ENCODE measurements around the gene CIAO2A. TPM values are rescaled to one million over a fixed set of nuclear protein-coding genes. Genes with fewer than 3 reads are reported as not detected.
"Not testable (repeated sequence)": the region's sequence is repeated elsewhere in the genome, so short reads cannot be mapped to it uniquely, and the experiment has no call there.

CIAO2A gene
- total RNA-seq, 1 donor from 2014 or later = 210 TPM

DNA sequence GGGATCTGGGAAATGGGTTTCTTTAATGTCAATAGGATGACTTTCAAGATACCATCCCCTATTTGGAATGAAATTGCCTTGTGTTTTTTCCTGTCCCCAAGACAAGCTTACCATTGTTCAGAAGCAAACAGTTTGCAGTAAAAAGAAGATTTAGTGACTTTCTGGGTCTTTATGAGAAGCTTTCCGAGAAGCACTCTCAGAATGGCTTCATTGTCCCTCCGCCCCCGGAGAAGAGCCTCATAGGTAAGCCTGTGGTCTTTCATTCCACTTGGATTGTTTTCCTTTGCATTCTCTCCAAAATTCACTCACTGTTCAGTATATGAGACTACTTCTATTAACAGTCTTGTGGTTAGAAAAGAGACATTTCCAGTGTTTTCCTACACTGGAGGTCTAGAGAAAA is 32.3 kb upstream of the CIAO2A start:
- Histone ChIP-seq H3K4me1 (no peaks in the 10 kb centered on the region), H3K27me3 (no peaks in the 10 kb centered on the region), H3K9ac (no peak overlapping the region), H2AFZ (replicated peaks) (no peak overlapping the region), H3F3A (ENCODE audit: low read depth) (no peaks in the 10 kb centered on the region), H3K4me2 (no peak overlapping the region), H3K79me2 (ENCODE audit: low read depth) (no peaks in the 10 kb centered on the region), H3K9me3 (ENCODE audit: low read depth) (no peaks in the 10 kb centered on the region), H3K36me3 (no peaks in the 10 kb centered on the region), H3K4me3 (no peak overlapping the region), H4K20me1 (ENCODE audit: low read depth) (no peaks in the 10 kb centered on the region), H3K27ac (no peak overlapping the region)
- no peaks in the 10 kb centered on the region for H3K27me3 Mint-ChIP-seq (ENCODE audit: insufficient read depth, low read depth)
- DNase-seq (ENCODE audit: low spot score) = no peak
- H3K36me3 Mint-ChIP-seq = peaks cover 39% of the 10 kb centered on the region
- no peak for TF ChIP-seq EZH2phosphoT487 (IDR thresholded peaks at IDR 0.05)
- H3K27ac Mint-ChIP-seq = no peak overlapping the region
- H3K4me3 Mint-ChIP-seq = no peak overlapping the region
- H3K9me3 Mint-ChIP-seq = no peaks in the 10 kb centered on the region
- no peaks in the 10 kb centered on the region for H3K4me1 Mint-ChIP-seq

DNA sequence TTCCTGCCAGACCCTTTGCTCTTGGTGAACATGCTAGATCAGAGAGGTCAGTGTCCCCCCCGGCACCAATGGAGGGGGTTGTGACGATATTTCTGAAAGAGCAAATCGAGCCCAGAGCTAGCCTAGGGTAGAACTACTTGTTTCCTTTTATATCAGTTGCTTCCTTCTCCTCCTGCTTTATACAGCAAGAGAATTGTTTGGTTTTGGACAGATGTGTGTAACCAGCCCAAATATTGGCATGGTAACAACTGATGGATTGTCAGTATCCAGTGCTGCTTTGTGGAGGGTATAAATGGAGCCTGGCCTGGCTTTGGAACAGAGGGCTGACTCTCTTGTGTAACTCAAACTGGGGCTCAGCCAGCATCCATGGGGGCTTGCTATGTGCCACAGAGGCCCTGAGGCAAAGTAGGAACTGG is 29.3 kb upstream of the CIAO2A start:
- Mint-ChIP-seq H3K27me3 (ENCODE audit: insufficient read depth, low read depth) (no peaks in the 10 kb centered on the region), H3K4me3 (no peak overlapping the region), H3K36me3 (peaks cover 25% of the 10 kb centered on the region), H3K9me3 (no peaks in the 10 kb centered on the region), H3K27ac (no peak overlapping the region), H3K4me1 (no peaks in the 10 kb centered on the region)
- H3K4me2 ChIP-seq = no peak overlapping the region
- no peak overlapping the region for H3K4me3 ChIP-seq
- no peaks in the 10 kb centered on the region for H3K9me3 ChIP-seq (ENCODE audit: low read depth)
- no peak for DNase-seq (ENCODE audit: low spot score)
- H3K27me3 ChIP-seq = no peaks in the 10 kb centered on the region
- no peak overlapping the region for H3K9ac ChIP-seq
- TF ChIP-seq EZH2phosphoT487 (IDR thresholded peaks at IDR 0.05) (no peak), EZH2 (IDR thresholded peaks at IDR 0.05) (no peak)
- TF ChIP-seq, protein P1, sequence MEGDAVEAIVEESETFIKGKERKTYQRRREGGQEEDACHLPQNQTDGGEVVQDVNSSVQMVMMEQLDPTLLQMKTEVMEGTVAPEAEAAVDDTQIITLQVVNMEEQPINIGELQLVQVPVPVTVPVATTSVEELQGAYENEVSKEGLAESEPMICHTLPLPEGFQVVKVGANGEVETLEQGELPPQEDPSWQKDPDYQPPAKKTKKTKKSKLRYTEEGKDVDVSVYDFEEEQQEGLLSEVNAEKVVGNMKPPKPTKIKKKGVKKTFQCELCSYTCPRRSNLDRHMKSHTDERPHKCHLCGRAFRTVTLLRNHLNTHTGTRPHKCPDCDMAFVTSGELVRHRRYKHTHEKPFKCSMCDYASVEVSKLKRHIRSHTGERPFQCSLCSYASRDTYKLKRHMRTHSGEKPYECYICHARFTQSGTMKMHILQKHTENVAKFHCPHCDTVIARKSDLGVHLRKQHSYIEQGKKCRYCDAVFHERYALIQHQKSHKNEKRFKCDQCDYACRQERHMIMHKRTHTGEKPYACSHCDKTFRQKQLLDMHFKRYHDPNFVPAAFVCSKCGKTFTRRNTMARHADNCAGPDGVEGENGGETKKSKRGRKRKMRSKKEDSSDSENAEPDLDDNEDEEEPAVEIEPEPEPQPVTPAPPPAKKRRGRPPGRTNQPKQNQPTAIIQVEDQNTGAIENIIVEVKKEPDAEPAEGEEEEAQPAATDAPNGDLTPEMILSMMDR (IDR thresholded peaks at IDR 0.05) = no peak
- H3K36me3 ChIP-seq = no peaks in the 10 kb centered on the region
- H4K20me1 ChIP-seq (ENCODE audit: low read depth) = no peaks in the 10 kb centered on the region
- no peak overlapping the region for H3K27ac ChIP-seq
- no peaks in the 10 kb centered on the region for H3F3A ChIP-seq (ENCODE audit: low read depth)
- no peak overlapping the region for H2AFZ ChIP-seq (replicated peaks)
- H3K4me1 ChIP-seq = no peaks in the 10 kb centered on the region
- no peaks in the 10 kb centered on the region for H3K79me2 ChIP-seq (ENCODE audit: low read depth)

DNA sequence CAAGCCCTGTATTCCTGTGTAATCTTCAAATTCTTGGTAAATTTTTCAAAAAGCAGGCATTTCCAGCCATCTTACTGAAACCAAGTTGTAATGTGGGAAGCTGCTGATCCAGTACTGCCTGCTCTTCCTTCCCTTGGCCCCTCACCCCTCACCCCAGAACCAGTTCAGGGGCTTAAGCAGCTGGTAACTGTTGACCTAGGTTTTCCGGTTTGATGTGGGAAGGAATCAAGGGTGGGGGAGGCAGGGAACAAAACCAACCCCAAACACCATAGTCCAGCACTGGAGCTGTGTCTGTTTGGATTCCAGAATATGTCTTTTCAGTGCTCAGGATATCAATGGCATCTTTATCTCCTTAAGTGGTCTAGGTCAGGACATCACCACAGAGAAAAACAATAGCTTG is 28.8 kb upstream of the CIAO2A start:
- Mint-ChIP-seq H3K9me3 (no peaks in the 10 kb centered on the region), H3K4me3 (no peak overlapping the region), H3K4me1 (no peaks in the 10 kb centered on the region), H3K36me3 (peaks cover 20% of the 10 kb centered on the region), H3K27me3 (ENCODE audit: insufficient read depth, low read depth) (no peaks in the 10 kb centered on the region), H3K27ac (no peak overlapping the region)
- no peaks in the 10 kb centered on the region for H3K4me1 ChIP-seq
- H3F3A ChIP-seq (ENCODE audit: low read depth) = no peaks in the 10 kb centered on the region
- no peak overlapping the region for H3K4me3 ChIP-seq
- H3K9me3 ChIP-seq (ENCODE audit: low read depth) = no peaks in the 10 kb centered on the region
- H3K79me2 ChIP-seq (ENCODE audit: low read depth) = no peaks in the 10 kb centered on the region
- H2AFZ ChIP-seq (replicated peaks) = no peak overlapping the region
- no peaks in the 10 kb centered on the region for H3K36me3 ChIP-seq
- no peak overlapping the region for H3K4me2 ChIP-seq
- no peak overlapping the region for H3K27ac ChIP-seq
- H4K20me1 ChIP-seq (ENCODE audit: low read depth) = no peaks in the 10 kb centered on the region
- DNase-seq (ENCODE audit: low spot score) = no peak
- H3K9ac ChIP-seq = no peak overlapping the region
- TF ChIP-seq, protein P1 (IDR thresholded peaks at IDR 0.05) = no peak
- TF ChIP-seq EZH2phosphoT487 (IDR thresholded peaks at IDR 0.05) = no peak
- no peak for TF ChIP-seq EZH2 (IDR thresholded peaks at IDR 0.05)
- no peaks in the 10 kb centered on the region for H3K27me3 ChIP-seq

GRCh38 chr15:64121614-64122013 is 28.0 kb upstream of the CIAO2A start:
- DNase-seq (ENCODE audit: low spot score) = no peak
- no peak overlapping the region for H3K27ac Mint-ChIP-seq
- Histone ChIP-seq H3K9ac (no peak overlapping the region), H3K4me2 (no peak overlapping the region), H3K4me3 (no peak overlapping the region), H3F3A (ENCODE audit: low read depth) (no peaks in the 10 kb centered on the region), H3K27me3 (no peaks in the 10 kb centered on the region), H4K20me1 (ENCODE audit: low read depth) (no peaks in the 10 kb centered on the region), H3K36me3 (no peaks in the 10 kb centered on the region), H3K79me2 (ENCODE audit: low read depth) (no peaks in the 10 kb centered on the region), H3K4me1 (no peaks in the 10 kb centered on the region), H3K9me3 (ENCODE audit: low read depth) (no peaks in the 10 kb centered on the region), H2AFZ (replicated peaks) (no peak overlapping the region), H3K27ac (no peak overlapping the region)
- TF ChIP-seq EZH2 (IDR thresholded peaks at IDR 0.05) (no peak), EZH2phosphoT487 (IDR thresholded peaks at IDR 0.05) (no peak)
- TF ChIP-seq, protein P1 (IDR thresholded peaks at IDR 0.05) = no peak
- H3K36me3 Mint-ChIP-seq = peaks cover 18% of the 10 kb centered on the region
- no peaks in the 10 kb centered on the region for H3K9me3 Mint-ChIP-seq
- no peaks in the 10 kb centered on the region for H3K4me1 Mint-ChIP-seq
- H3K4me3 Mint-ChIP-seq = no peak overlapping the region
- H3K27me3 Mint-ChIP-seq (ENCODE audit: insufficient read depth, low read depth) = no peaks in the 10 kb centered on the region

DNA sequence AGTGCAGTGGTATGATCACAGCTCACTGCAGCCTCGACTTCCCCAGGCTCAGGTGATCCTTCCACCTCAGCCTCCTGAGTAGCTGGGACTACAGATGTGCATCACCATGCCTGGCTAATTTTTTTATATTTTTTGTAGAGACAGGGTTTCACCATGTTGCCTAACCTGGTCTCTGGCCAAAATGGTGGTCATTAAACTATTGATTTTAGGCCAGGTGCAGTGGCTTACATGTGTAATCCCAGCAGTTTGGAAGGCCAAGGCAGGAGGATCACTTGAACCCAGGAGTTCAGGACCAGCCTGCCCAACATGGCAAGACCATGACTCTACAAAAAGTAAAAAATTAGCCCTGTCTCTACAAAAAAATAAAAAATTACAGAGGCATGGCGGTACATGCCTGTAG is 26.7 kb upstream of the CIAO2A start:
- not testable (repeated sequence) for H3K4me2 ChIP-seq; H2AFZ ChIP-seq (replicated peaks); H4K20me1 ChIP-seq (ENCODE audit: low read depth); DNase-seq (ENCODE audit: low spot score); H3K4me3 Mint-ChIP-seq; H3K9me3 ChIP-seq (ENCODE audit: low read depth); H3K36me3 ChIP-seq; H3K27me3 Mint-ChIP-seq (ENCODE audit: insufficient read depth, low read depth); H3F3A ChIP-seq (ENCODE audit: low read depth); H3K27me3 ChIP-seq; H3K9ac ChIP-seq; H3K27ac ChIP-seq; H3K4me3 ChIP-seq; H3K4me1 ChIP-seq; H3K27ac Mint-ChIP-seq; H3K79me2 ChIP-seq (ENCODE audit: low read depth); H3K4me1 Mint-ChIP-seq; H3K9me3 Mint-ChIP-seq
- H3K36me3 Mint-ChIP-seq = peaks cover 13% of the 10 kb centered on the region
